Islet of Langerhans (tissue), 1 donor: ENCODE data around the gene SLC17A8.

Experiments used
- FAIRE-seq: peaks from one replicate; lab custom pipeline; 2011; peaks lifted over from hg19 to GRCh38; lab: Jason Lieb, UNC

The SLC17A8 gene

GRCh38 chr12:100371146-100371545 is 14.3 kb downstream of the SLC17A8 start:
- no peak for FAIRE-seq

- FAIRE-seq: no peak
These were observed 16.2 kb downstream of the SLC17A8 start for GRCh38 chr12:100372853-100373640.

GRCh38 chr12:100375038-100375735 is 18.3 kb downstream of the SLC17A8 start:
- FAIRE-seq: no peak

- no peak for FAIRE-seq
These were observed 19.3 kb downstream of the SLC17A8 start for GRCh38 chr12:100376161-100376560.

- no peak for FAIRE-seq
These were observed 24.5 kb downstream of the SLC17A8 start for GRCh38 chr12:100381379-100381778.

- FAIRE-seq: no peak
These were observed 25.5 kb downstream of the SLC17A8 start for GRCh38 chr12:100382338-100382737.

GRCh38 chr12:100383586-100384558 is 27.0 kb downstream of the SLC17A8 start:
- FAIRE-seq: no peak

GRCh38 chr12:100384559-100384935 is 27.7 kb downstream of the SLC17A8 start:
- no peak for FAIRE-seq

- FAIRE-seq: no peak
These were observed 31.5 kb downstream of the SLC17A8 start for GRCh38 chr12:100388382-100388781.

GRCh38 chr12:100391856-100392255 is 35.0 kb downstream of the SLC17A8 start:
- peak; percentile 60 for FAIRE-seq

GRCh38 chr12:100393200-100393599 is 36.3 kb downstream of the SLC17A8 start:
- FAIRE-seq: no peak

- FAIRE-seq: no peak
These were observed 38.9 kb downstream of the SLC17A8 start for GRCh38 chr12:100395811-100396210.

GRCh38 chr12:100398307-100398706 is 41.4 kb downstream of the SLC17A8 start:
- FAIRE-seq: no peak

GRCh38 chr12:100399095-100399494 is 42.2 kb downstream of the SLC17A8 start:
- FAIRE-seq: no peak

- no peak for FAIRE-seq
These were observed 44.8 kb downstream of the SLC17A8 start for GRCh38 chr12:100401660-100402059.

- FAIRE-seq: no peak
These were observed 45.9 kb downstream of the SLC17A8 start for GRCh38 chr12:100402763-100403162.

GRCh38 chr12:100403446-100403845 is 46.6 kb downstream of the SLC17A8 start:
- FAIRE-seq: no peak

- FAIRE-seq: no peak
These were observed 48.0 kb downstream of the SLC17A8 start for GRCh38 chr12:100404769-100405407.

- FAIRE-seq: no peak
These were observed 56.1 kb downstream of the SLC17A8 start for GRCh38 chr12:100413001-100413400.

GRCh38 chr12:100414739-100415138 is 57.9 kb downstream of the SLC17A8 start:
- no peak for FAIRE-seq

- no peak for FAIRE-seq
These were observed 65.8 kb downstream of the SLC17A8 start for GRCh38 chr12:100422646-100423045.

- FAIRE-seq: no peak
These were observed 69.3 kb downstream of the SLC17A8 start for GRCh38 chr12:100426145-100426544.
